GM23338 (cell line): ENCODE data around the gene GPC5. TPM values are rescaled to one million over a fixed set of nuclear protein-coding genes. Genes with fewer than 3 reads are reported as not detected.

Experiments
- ATAC-seq: fragments of 200-7000 bp; cut with Tn5 transposase; 3 replicates; pipeline ENCODE4 v1.9.1; 2020
- DNase-seq: peaks from one replicate; pipeline ENCODE4 v3.0.0-alpha.2; 2015; ENCODE audit warnings: low spot score
- H2AFZ ChIP-seq: fragments of 200-600 bp; sonication (generic); 2 replicates; pipeline ENCODE4 v1.8.0; 2016; ENCODE audit warnings: antibody characterized with exemption, mild to moderate bottlenecking, moderate library complexity
- H3F3A ChIP-seq: fragments of 200-600 bp; sonication (generic); replicated peaks from 2 replicates; pipeline ENCODE4 v1.8.0; 2017; ENCODE audit warnings: antibody characterized with exemption, mixed run types, low read depth
- H3K27ac ChIP-seq: fragments of 200-600 bp; sonication (generic); 2 replicates; pipeline ENCODE4 v1.6.1; 2016; ENCODE audit warnings: low read depth
- H3K27me3 ChIP-seq: fragments of 200-600 bp; sonication (generic); 2 replicates; pipeline ENCODE4 v1.8.0; 2016; ENCODE audit warnings: mild to moderate bottlenecking, mixed run types, moderate library complexity; ENCODE audit not compliant: insufficient read depth
- H3K36me3 ChIP-seq: fragments of 200-600 bp; sonication (generic); 2 replicates; pipeline ENCODE4 v1.8.0; 2016; ENCODE audit warnings: mild to moderate bottlenecking; ENCODE audit not compliant: insufficient read depth
- H3K4me1 ChIP-seq: fragments of 200-600 bp; sonication (generic); 2 replicates; pipeline ENCODE4 v1.8.0; 2016; ENCODE audit warnings: mild to moderate bottlenecking, moderate library complexity; ENCODE audit not compliant: insufficient read depth
- H3K4me2 ChIP-seq: fragments of 200-600 bp; sonication (generic); 2 replicates; pipeline ENCODE4 v1.7.1; 2017; ENCODE audit warnings: mixed run types
- H3K4me3 ChIP-seq: fragments of 200-600 bp; sonication (generic); 2 replicates; pipeline ENCODE4 v1.6.1; 2016; ENCODE audit warnings: mixed run types
- H3K79me2 ChIP-seq: fragments of 200-600 bp; sonication (generic); replicated peaks from 2 replicates; pipeline ENCODE4 v1.8.0; 2017; ENCODE audit warnings: mild to moderate bottlenecking; ENCODE audit not compliant: insufficient read depth
- H3K9me2 ChIP-seq: fragments of 200-600 bp; sonication (generic); 2 replicates; pipeline ENCODE4 v1.8.0; 2017; ENCODE audit not compliant: insufficient read depth
- H4K20me1 ChIP-seq: fragments of 200-600 bp; sonication (generic); replicated peaks from 2 replicates; pipeline ENCODE4 v1.8.0; 2017; ENCODE audit warnings: mild to moderate bottlenecking; ENCODE audit not compliant: insufficient read depth
- H3K27ac Mint-ChIP-seq: 2 replicates; pipeline ENCODE4 v1.8.0; 2020; ENCODE audit warnings: inconsistent platforms, mild to moderate bottlenecking, moderate library complexity, mixed read lengths
- H3K27me3 Mint-ChIP-seq: 3 replicates; pipeline ENCODE4 v1.8.0; 2022; ENCODE audit warnings: low read depth, mild to moderate bottlenecking, moderate library complexity, mixed read lengths, inconsistent platforms; ENCODE audit not compliant: insufficient read depth, poor library complexity
- H3K36me3 Mint-ChIP-seq: 3 replicates; pipeline ENCODE4 v1.8.0; 2021; ENCODE audit warnings: low read depth, mild to moderate bottlenecking, inconsistent platforms, moderate library complexity, mixed read lengths
- H3K4me1 Mint-ChIP-seq: 3 replicates; pipeline ENCODE4 v1.8.0; 2020; ENCODE audit warnings: mild to moderate bottlenecking, inconsistent platforms, mixed read lengths
- H3K4me3 Mint-ChIP-seq: 3 replicates; pipeline ENCODE4 v1.8.0; 2021; ENCODE audit warnings: moderate library complexity, mild to moderate bottlenecking, inconsistent platforms, mixed read lengths
- H3K9me3 Mint-ChIP-seq: 3 replicates; pipeline ENCODE4 v1.8.0; 2020; ENCODE audit warnings: moderate library complexity, mild to moderate bottlenecking, inconsistent platforms, mixed read lengths
- ETS1 ChIP-seq: IDR thresholded peaks from 2 replicates; pipeline ENCODE4 v1.6.1; 2016; ENCODE audit warnings: antibody characterized with exemption
- JUNB ChIP-seq: IDR thresholded peaks from one replicate; pipeline ENCODE4 v1.6.1; 2016; ENCODE audit warnings: antibody characterized with exemption; ENCODE audit not compliant: unreplicated experiment
- NANOG ChIP-seq: IDR thresholded peaks from 2 replicates; pipeline ENCODE4 v1.6.1; 2016; ENCODE audit warnings: antibody characterized with exemption, borderline replicate concordance
- POLR2AphosphoS5 ChIP-seq: IDR thresholded peaks from 2 replicates; pipeline ENCODE4 v1.6.1; 2016; ENCODE audit warnings: antibody characterized with exemption, low read depth
- REST ChIP-seq: IDR thresholded peaks from one replicate; pipeline ENCODE4 v1.6.1; 2018; ENCODE audit warnings: antibody characterized with exemption; ENCODE audit not compliant: unreplicated experiment
- ZNF114 ChIP-seq: fragments of 250-450 bp; sonication (Bioruptor Pico); IDR thresholded peaks from 2 replicates; pipeline ENCODE4 v1.5.0; 2020; ENCODE audit warnings: mild to moderate bottlenecking, moderate library complexity
- ZNF331 ChIP-seq: fragments of 250-450 bp; sonication (Bioruptor Pico); IDR thresholded peaks from 2 replicates; pipeline ENCODE4 v1.5.0; 2020; ENCODE audit warnings: low read depth, mild to moderate bottlenecking, moderate library complexity
- polyA plus RNA-seq: library from polyadenylated mRNA; unstranded; fragments of >200 nt; fragmentation: Nextera tagmentation; extraction: Ambion mirVana; gene quantifications from 2 replicates; pipeline ENCODE4 v1.2.1, GENCODE V29; 2016
- total RNA-seq: library from RNA; depleted of rRNA; stranded (reverse); fragments of >200 nt; shearing (Covaris generic); gene quantifications from 2 replicates; pipeline ENCODE4 v1.2.3, GENCODE V29; 2014
- TF ChIP-seq, protein P1 (sequence below): fragments of 250-450 bp; sonication (Bioruptor Pico); IDR thresholded peaks from 2 replicates; pipeline ENCODE4 v1.5.0; 2020; ENCODE audit warnings: mild to moderate bottlenecking, moderate library complexity

Gene GPC5
- total and polyA plus RNA-seq, 2 experiments from 2014 or later: 0.95 to 1.1 TPM

GRCh38 chr13:91785431-91786119 is 387.2 kb downstream of the GPC5 start (continued):
- no peak for TF ChIP-seq REST
- no peak for TF ChIP-seq ETS1
- TF ChIP-seq NANOG: no peak
- TF ChIP-seq POLR2AphosphoS5: no peak

- H4K20me1 ChIP-seq: no peaks in the 10 kb centered on the region
- no peak overlapping the region for H2AFZ ChIP-seq
- H3K4me1 Mint-ChIP-seq: peaks cover 4% of the 10 kb centered on the region; the same call in 2 of the 3 replicates
- H3K9me3 Mint-ChIP-seq: no peaks in the 10 kb centered on the region
- no peaks in the 10 kb centered on the region for H3K27me3 ChIP-seq
- H3K36me3 ChIP-seq: no peaks in the 10 kb centered on the region
- H3K27ac Mint-ChIP-seq: no peak overlapping the region
- H3K79me2 ChIP-seq: no peaks in the 10 kb centered on the region
- peaks cover 12% of the 10 kb centered on the region for H3K4me1 ChIP-seq
- no peak for DNase-seq
- no peak overlapping the region for H3K27ac ChIP-seq
- ATAC-seq: no peak
- no peaks in the 10 kb centered on the region for H3K36me3 Mint-ChIP-seq
- H3K4me3 ChIP-seq: no peak overlapping the region
- H3F3A ChIP-seq: no peaks in the 10 kb centered on the region
- peaks cover 16% of the 10 kb centered on the region; the same call in 1 of the 2 replicates for H3K9me2 ChIP-seq
- no peak overlapping the region for H3K4me2 ChIP-seq
- no peak overlapping the region for H3K4me3 Mint-ChIP-seq
- H3K27me3 Mint-ChIP-seq: peaks cover 4% of the 10 kb centered on the region
- TF ChIP-seq POLR2AphosphoS5 (no peak), ZNF331 (CRISPR knock-in tag) (no peak), ZNF114 (no peak), ETS1 (no peak), JUNB (no peak), REST (no peak)
- TF ChIP-seq, protein P1, sequence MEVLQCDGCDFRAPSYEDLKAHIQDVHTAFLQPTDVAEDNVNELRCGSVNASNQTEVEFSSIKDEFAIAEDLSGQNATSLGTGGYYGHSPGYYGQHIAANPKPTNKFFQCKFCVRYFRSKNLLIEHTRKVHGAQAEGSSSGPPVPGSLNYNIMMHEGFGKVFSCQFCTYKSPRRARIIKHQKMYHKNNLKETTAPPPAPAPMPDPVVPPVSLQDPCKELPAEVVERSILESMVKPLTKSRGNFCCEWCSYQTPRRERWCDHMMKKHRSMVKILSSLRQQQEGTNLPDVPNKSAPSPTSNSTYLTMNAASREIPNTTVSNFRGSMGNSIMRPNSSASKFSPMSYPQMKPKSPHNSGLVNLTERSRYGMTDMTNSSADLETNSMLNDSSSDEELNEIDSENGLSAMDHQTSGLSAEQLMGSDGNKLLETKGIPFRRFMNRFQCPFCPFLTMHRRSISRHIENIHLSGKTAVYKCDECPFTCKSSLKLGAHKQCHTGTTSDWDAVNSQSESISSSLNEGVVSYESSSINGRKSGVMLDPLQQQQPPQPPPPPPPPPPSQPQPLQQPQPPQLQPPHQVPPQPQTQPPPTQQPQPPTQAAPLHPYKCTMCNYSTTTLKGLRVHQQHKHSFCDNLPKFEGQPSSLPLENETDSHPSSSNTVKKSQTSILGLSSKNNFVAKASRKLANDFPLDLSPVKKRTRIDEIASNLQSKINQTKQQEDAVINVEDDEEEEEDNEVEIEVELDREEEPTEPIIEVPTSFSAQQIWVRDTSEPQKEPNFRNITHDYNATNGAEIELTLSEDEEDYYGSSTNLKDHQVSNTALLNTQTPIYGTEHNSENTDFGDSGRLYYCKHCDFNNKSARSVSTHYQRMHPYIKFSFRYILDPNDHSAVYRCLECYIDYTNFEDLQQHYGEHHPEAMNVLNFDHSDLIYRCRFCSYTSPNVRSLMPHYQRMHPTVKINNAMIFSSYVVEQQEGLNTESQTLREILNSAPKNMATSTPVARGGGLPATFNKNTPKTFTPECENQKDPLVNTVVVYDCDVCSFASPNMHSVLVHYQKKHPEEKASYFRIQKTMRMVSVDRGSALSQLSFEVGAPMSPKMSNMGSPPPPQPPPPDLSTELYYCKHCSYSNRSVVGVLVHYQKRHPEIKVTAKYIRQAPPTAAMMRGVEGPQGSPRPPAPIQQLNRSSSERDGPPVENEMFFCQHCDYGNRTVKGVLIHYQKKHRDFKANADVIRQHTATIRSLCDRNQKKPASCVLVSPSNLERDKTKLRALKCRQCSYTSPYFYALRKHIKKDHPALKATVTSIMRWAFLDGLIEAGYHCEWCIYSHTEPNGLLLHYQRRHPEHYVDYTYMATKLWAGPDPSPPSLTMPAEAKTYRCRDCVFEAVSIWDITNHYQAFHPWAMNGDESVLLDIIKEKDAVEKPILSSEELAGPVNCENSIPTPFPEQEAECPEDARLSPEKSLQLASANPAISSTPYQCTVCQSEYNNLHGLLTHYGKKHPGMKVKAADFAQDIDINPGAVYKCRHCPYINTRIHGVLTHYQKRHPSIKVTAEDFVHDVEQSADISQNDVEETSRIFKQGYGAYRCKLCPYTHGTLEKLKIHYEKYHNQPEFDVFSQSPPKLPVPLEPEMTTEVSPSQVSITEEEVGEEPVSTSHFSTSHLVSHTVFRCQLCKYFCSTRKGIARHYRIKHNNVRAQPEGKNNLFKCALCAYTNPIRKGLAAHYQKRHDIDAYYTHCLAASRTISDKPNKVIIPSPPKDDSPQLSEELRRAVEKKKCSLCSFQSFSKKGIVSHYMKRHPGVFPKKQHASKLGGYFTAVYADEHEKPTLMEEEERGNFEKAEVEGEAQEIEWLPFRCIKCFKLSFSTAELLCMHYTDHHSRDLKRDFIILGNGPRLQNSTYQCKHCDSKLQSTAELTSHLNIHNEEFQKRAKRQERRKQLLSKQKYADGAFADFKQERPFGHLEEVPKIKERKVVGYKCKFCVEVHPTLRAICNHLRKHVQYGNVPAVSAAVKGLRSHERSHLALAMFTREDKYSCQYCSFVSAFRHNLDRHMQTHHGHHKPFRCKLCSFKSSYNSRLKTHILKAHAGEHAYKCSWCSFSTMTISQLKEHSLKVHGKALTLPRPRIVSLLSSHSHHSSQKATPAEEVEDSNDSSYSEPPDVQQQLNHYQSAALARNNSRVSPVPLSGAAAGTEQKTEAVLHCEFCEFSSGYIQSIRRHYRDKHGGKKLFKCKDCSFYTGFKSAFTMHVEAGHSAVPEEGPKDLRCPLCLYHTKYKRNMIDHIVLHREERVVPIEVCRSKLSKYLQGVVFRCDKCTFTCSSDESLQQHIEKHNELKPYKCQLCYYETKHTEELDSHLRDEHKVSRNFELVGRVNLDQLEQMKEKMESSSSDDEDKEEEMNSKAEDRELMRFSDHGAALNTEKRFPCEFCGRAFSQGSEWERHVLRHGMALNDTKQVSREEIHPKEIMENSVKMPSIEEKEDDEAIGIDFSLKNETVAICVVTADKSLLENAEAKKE (CRISPR knock-in tag): no peak
Measured at GRCh38 chr13:91792054-91792453, 393.6 kb downstream of the GPC5 start.
